Measurements from ENCODE around the gene PLOD1. TPM values are rescaled to one million over a fixed set of nuclear protein-coding genes. Genes with fewer than 3 reads are reported as not detected.

The PLOD1 gene
- polyA plus RNA-seq, 4 donors = 26.7 to 74.4 (median 43.2) TPM

GRCh38 chr1:11918799-11919519, 15.6 kb upstream of the PLOD1 start:
- Histone ChIP-seq H3K4me3 (ENCODE audit: low read depth in 1 of 3, low read length in 3 of 3) (no peak overlapping the region), H3K27me3 (ENCODE audit: control insufficient read depth in 3 of 3, insufficient read depth in 3 of 3, low read length in 3 of 3) (no peaks in the 10 kb centered on the region), H3K27ac (ENCODE audit: low read depth in 1 of 3, low read length in 2 of 3) (peak overlapping the region in 2 of 3 donors; percentile 21 to 24), H3K36me3 (ENCODE audit: control insufficient read depth in 3 of 3, insufficient read depth in 2 of 3, low read depth in 1 of 3, low read length in 3 of 3) (peaks cover 7 to 63% (median 8%) of the 10 kb centered on the region in 3 donors), H3K9me3 (ENCODE audit: control insufficient read depth in 2 of 2, insufficient read depth in 1 of 2, low read depth in 1 of 2, low read length in 1 of 2) (no peaks in the 10 kb centered on the region), H3K4me1 (ENCODE audit: control insufficient read depth in 3 of 3, insufficient read depth in 2 of 3, low read depth in 1 of 3, low read length in 2 of 3) (peaks cover 0 to 6% (median 5%) of the 10 kb centered on the region in 3 donors)
- FAIRE-seq (no peak), DNase-seq (peak in 1 of 2 donors; percentile 31)
- WGBS, 3 donors = 26 to 61% (median 54%) methylated on average over 14 of the region's 14 CpGs

DNA sequence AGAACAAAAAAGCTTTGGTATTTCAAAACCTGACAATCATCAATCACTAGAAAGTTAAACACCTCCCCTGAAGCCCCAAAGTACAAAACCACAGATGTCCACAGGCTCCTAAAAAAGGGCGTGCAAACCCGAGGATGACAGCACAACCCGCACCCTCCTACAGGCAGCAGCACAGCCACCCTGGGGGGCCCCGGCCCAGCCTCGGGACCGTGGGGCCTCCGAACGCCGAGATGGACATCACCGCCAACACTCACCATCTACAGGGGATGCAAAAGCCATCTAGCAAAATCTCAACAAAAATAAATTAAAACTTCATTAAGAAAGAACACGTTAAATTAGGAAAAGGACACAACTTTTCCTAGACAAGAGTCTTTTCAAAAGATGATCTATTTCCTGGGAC, 14.9 kb upstream of the PLOD1 start:
- no peak for DNase-seq
- Histone ChIP-seq H3K27me3 (ENCODE audit: control insufficient read depth in 3 of 3, insufficient read depth in 3 of 3, low read length in 3 of 3) (no peaks in the 10 kb centered on the region), H3K27ac (ENCODE audit: low read depth in 1 of 3, low read length in 2 of 3) (no peak overlapping the region), H3K4me1 (ENCODE audit: control insufficient read depth in 3 of 3, insufficient read depth in 2 of 3, low read depth in 1 of 3, low read length in 2 of 3) (peaks cover 0 to 12% (median 5%) of the 10 kb centered on the region in 3 donors), H3K9me3 (ENCODE audit: control insufficient read depth in 2 of 2, insufficient read depth in 1 of 2, low read depth in 1 of 2, low read length in 1 of 2) (no peaks in the 10 kb centered on the region), H3K4me3 (ENCODE audit: low read depth in 1 of 3, low read length in 3 of 3) (no peak overlapping the region), H3K36me3 (ENCODE audit: control insufficient read depth in 3 of 3, insufficient read depth in 2 of 3, low read depth in 1 of 3, low read length in 3 of 3) (peaks cover 7 to 65% (median 8%) of the 10 kb centered on the region in 3 donors)
- 67 to 82% (median 68%) methylated on average over 11 of the region's 11 CpGs for WGBS, 3 donors
- no peak for FAIRE-seq

GRCh38 chr1:11920239-11920903, 14.1 kb upstream of the PLOD1 start:
- no peak for FAIRE-seq
- H3K27ac ChIP-seq (ENCODE audit: low read depth in 1 of 3, low read length in 2 of 3) = peak overlapping the region in 1 of 3 donors; percentile 3
- 21 to 52% (median 33%) methylated on average over 12 of the region's 12 CpGs for WGBS, 3 donors

DNA sequence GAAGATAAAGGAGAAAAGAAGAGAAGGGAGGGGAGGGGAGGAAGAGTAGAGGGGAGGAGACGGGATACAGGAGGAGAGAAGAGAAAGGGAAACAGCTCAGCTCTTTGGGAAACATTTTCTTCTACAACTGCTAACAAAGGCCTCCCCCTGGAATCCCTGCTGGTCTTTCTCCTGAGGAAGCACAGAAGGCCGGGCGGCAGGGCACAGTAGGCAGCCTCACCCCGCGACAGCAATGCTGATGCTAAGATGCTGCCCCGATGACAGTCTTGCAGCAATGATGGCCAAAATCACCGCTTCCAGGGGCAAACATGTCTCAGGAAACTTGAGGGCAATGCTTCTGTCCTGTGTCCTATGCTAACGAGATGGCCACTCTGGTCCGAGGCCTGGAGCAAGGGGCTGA, 13.5 kb upstream of the PLOD1 start:
- FAIRE-seq (no peak), DNase-seq (no peak)
- H3K27me3 ChIP-seq (ENCODE audit: control insufficient read depth in 3 of 3, insufficient read depth in 3 of 3, low read length in 3 of 3) = no peaks in the 10 kb centered on the region
- no peaks in the 10 kb centered on the region for H3K9me3 ChIP-seq (ENCODE audit: control insufficient read depth in 2 of 2, insufficient read depth in 1 of 2, low read depth in 1 of 2, low read length in 1 of 2)
- H3K27ac ChIP-seq (ENCODE audit: low read depth in 1 of 3, low read length in 2 of 3) = no peak overlapping the region
- WGBS, 3 donors = 45 to 74% (median 65%) methylated on average over 9 of the region's 9 CpGs
- peaks cover 0 to 12% (median 5%) of the 10 kb centered on the region in 3 donors for H3K4me1 ChIP-seq (ENCODE audit: control insufficient read depth in 3 of 3, insufficient read depth in 2 of 3, low read depth in 1 of 3, low read length in 2 of 3)
- H3K36me3 ChIP-seq (ENCODE audit: control insufficient read depth in 3 of 3, insufficient read depth in 2 of 3, low read depth in 1 of 3, low read length in 3 of 3) = peaks cover 7 to 65% (median 8%) of the 10 kb centered on the region in 3 donors
- peak overlapping the region in 1 of 3 donors; percentile 24 for H3K4me3 ChIP-seq (ENCODE audit: low read depth in 1 of 3, low read length in 3 of 3)

More at GRCh38 chr1:11920239-11920903, 14.1 kb upstream of the PLOD1 start:
- DNase-seq = peak in 1 of 2 donors; percentile 51
- Histone ChIP-seq H3K9me3 (ENCODE audit: control insufficient read depth in 2 of 2, insufficient read depth in 1 of 2, low read depth in 1 of 2, low read length in 1 of 2) (no peaks in the 10 kb centered on the region), H3K27me3 (ENCODE audit: control insufficient read depth in 3 of 3, insufficient read depth in 3 of 3, low read length in 3 of 3) (no peaks in the 10 kb centered on the region), H3K36me3 (ENCODE audit: control insufficient read depth in 3 of 3, insufficient read depth in 2 of 3, low read depth in 1 of 3, low read length in 3 of 3) (peaks cover 7 to 65% (median 8%) of the 10 kb centered on the region in 3 donors), H3K4me3 (ENCODE audit: low read depth in 1 of 3, low read length in 3 of 3) (peak overlapping the region in 1 of 3 donors; percentile 24), H3K4me1 (ENCODE audit: control insufficient read depth in 3 of 3, insufficient read depth in 2 of 3, low read depth in 1 of 3, low read length in 2 of 3) (peaks cover 0 to 12% (median 5%) of the 10 kb centered on the region in 3 donors)

- no peaks in the 10 kb centered on the region for H3K9me3 ChIP-seq (ENCODE audit: control insufficient read depth in 2 of 2, insufficient read depth in 1 of 2, low read depth in 1 of 2, low read length in 1 of 2)
- peak overlapping the region in 2 of 3 donors; percentile 41 to 98 for H3K4me3 ChIP-seq (ENCODE audit: low read depth in 1 of 3, low read length in 3 of 3)
- FAIRE-seq = no peak
- DNase-seq = no peak
- peaks cover 7 to 52% (median 8%) of the 10 kb centered on the region in 3 donors for H3K36me3 ChIP-seq (ENCODE audit: control insufficient read depth in 3 of 3, insufficient read depth in 2 of 3, low read depth in 1 of 3, low read length in 3 of 3)
- no peaks in the 10 kb centered on the region for H3K27me3 ChIP-seq (ENCODE audit: control insufficient read depth in 3 of 3, insufficient read depth in 3 of 3, low read length in 3 of 3)
- no peak overlapping the region for H3K27ac ChIP-seq (ENCODE audit: low read depth in 1 of 3, low read length in 2 of 3)
- H3K4me1 ChIP-seq (ENCODE audit: control insufficient read depth in 3 of 3, insufficient read depth in 2 of 3, low read depth in 1 of 3, low read length in 2 of 3) = peaks cover 5 to 15% (median 12%) of the 10 kb centered on the region in 3 donors
- WGBS, 3 donors = 31 to 74% (median 55%) methylated on average over 23 to 24 of the region's 24 CpGs
These were observed 11.3 kb upstream of the PLOD1 start for GRCh38 chr1:11923069-11923826.

DNA sequence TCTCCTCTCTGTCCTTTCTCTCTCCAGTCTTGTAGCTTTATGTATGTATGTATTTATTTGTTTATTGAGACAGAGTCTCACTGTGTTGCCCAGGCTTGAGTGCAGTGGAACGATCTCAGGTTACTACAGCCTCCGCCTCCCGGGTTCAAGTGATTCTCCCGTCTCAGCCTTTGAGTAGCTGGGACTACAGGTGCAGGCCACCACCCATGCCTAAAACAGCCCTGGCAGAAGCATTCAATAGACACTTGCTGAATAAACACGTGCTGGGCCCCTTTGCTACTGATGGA, 10.7 kb upstream of the PLOD1 start:
- no peak overlapping the region for H3K27ac ChIP-seq (ENCODE audit: low read depth in 1 of 3, low read length in 2 of 3)
- H3K27me3 ChIP-seq (ENCODE audit: control insufficient read depth in 3 of 3, insufficient read depth in 3 of 3, low read length in 3 of 3) = no peaks in the 10 kb centered on the region
- no peaks in the 10 kb centered on the region for H3K9me3 ChIP-seq (ENCODE audit: control insufficient read depth in 2 of 2, insufficient read depth in 1 of 2, low read depth in 1 of 2, low read length in 1 of 2)
- DNase-seq (no peak), FAIRE-seq (no peak)
- H3K4me3 ChIP-seq (ENCODE audit: low read depth in 1 of 3, low read length in 3 of 3) = peak overlapping the region in 2 of 3 donors; percentile 41 to 98
- H3K4me1 ChIP-seq (ENCODE audit: control insufficient read depth in 3 of 3, insufficient read depth in 2 of 3, low read depth in 1 of 3, low read length in 2 of 3) = peaks cover 5 to 21% (median 12%) of the 10 kb centered on the region in 3 donors
- WGBS, 3 donors = 10 to 53% (median 26%) methylated on average over 5 of the region's 5 CpGs
- H3K36me3 ChIP-seq (ENCODE audit: control insufficient read depth in 3 of 3, insufficient read depth in 2 of 3, low read depth in 1 of 3, low read length in 3 of 3) = peaks cover 7 to 49% (median 8%) of the 10 kb centered on the region in 3 donors

DNA sequence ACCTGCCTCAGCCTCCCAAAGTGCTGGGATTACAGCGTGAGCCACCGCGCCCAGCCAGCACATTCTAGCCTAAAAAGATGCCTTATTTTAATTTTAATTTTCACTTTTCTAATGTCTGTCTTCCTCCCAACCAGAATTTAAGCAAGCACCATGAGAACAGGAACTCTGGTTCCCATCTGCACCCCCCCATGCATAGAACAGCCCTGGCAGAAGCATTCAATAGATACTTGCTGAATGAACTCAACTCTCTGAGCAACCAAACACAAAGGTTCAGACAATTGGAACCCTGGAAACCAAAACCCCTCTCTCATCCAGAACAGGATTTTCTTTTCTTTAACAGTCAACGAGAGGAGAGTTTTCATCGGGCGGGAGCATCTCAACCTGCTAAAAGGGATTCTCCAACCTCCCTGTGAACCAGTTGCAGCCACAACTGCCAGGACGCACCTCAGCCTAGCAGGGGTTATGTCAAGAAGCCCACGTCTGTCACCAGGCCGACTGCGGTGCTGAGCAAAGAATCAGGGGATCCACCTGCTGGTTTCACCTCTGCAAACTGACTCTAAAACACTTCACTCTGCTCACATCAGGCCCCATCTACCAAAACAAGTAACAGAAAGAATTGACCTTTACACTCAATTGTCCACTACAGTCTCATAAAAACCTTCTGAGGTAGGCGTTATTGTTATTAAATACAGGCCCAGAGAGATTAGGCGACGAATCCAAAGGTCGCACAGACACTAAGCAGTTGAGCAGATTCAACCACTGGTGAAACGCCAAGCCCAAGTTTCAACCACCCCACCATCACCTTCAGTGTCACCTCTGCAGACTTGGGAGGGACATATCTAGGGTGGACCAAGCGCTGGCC, 10.0 kb upstream of the PLOD1 start:
- WGBS, 3 donors = 9 to 45% (median 25%) methylated on average over 16 of the region's 16 CpGs
- Histone ChIP-seq H3K9me3 (ENCODE audit: control insufficient read depth in 2 of 2, insufficient read depth in 1 of 2, low read depth in 1 of 2, low read length in 1 of 2) (no peaks in the 10 kb centered on the region), H3K27me3 (ENCODE audit: control insufficient read depth in 3 of 3, insufficient read depth in 3 of 3, low read length in 3 of 3) (no peaks in the 10 kb centered on the region), H3K27ac (ENCODE audit: low read depth in 1 of 3, low read length in 2 of 3) (peak overlapping the region; percentile 36 to 89 (median 61)), H3K4me1 (ENCODE audit: control insufficient read depth in 3 of 3, insufficient read depth in 2 of 3, low read depth in 1 of 3, low read length in 2 of 3) (peaks cover 5 to 24% (median 10%) of the 10 kb centered on the region in 3 donors), H3K36me3 (ENCODE audit: control insufficient read depth in 3 of 3, insufficient read depth in 2 of 3, low read depth in 1 of 3, low read length in 3 of 3) (peaks cover 3 to 41% (median 8%) of the 10 kb centered on the region in 3 donors), H3K4me3 (ENCODE audit: low read depth in 1 of 3, low read length in 3 of 3) (peak overlapping the region; percentile 20 to 98 (median 41))
- peak; percentile 81 to 93 for DNase-seq
- FAIRE-seq = no peak

All from small intestine (tissue), 7 donors.